ENCODE measurements around the gene RYK.
"Not testable (repeated sequence)": the region's sequence is repeated elsewhere in the genome, so short reads cannot be mapped to it uniquely, and the experiment has no call there.

RYK gene

DNA sequence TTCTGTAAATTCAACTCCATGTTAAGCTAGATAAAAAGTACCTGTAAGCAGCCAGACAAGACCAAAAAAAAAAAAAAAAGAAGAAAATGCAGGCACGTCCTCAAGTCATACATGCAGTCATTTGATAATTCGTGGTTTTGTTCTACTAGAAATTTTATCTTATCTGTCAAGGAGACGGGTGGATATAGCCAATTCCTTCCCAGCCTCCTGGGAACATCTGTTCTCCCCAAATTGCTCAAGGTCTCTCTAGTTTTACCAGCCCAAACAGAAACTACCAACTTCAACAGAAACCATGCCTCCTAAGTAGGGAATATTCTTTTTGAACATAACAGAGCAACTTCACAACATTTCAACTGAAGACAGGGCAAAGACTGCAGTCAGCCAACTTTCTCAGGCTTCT is 19.5 kb downstream of the RYK start:
- no peak overlapping the region for H3K27ac ChIP-seq (ENCODE audit: low read length)
- no peaks in the 10 kb centered on the region for H3K9me3 ChIP-seq (ENCODE audit: insufficient read depth, low read length, severe bottlenecking)
- peaks cover 91% of the 10 kb centered on the region for H3K79me2 ChIP-seq (ENCODE audit: insufficient read depth, low read length)
- DNase-seq (no peak), ATAC-seq (ENCODE audit: insufficient read depth, low read depth) (no peak)
- no peak overlapping the region for H2AFZ ChIP-seq (ENCODE audit: low read depth, low read length)
- peaks cover 67% of the 10 kb centered on the region for H4K20me1 ChIP-seq (ENCODE audit: insufficient read depth, low read length)
- no peak overlapping the region for H3K4me3 ChIP-seq (ENCODE audit: low read depth in 1 of 2, low read length in 2 of 2)
- no peak overlapping the region for H3K9ac ChIP-seq (ENCODE audit: low read depth, low read length)
- no peaks in the 10 kb centered on the region for H3K27me3 ChIP-seq (ENCODE audit: insufficient read depth, low read length, poor library complexity)
- no peak for TF ChIP-seq EZH2 (IDR thresholded peaks at IDR 0.05; ENCODE audit: borderline replicate concordance, low read depth, low read length, severe bottlenecking)
- peaks cover 10% of the 10 kb centered on the region for H3K4me1 ChIP-seq (ENCODE audit: insufficient read depth, low read length)
- no peaks in the 10 kb centered on the region for H3K36me3 ChIP-seq (ENCODE audit: insufficient read depth, low read length)
- no peak overlapping the region for H3K4me2 ChIP-seq (ENCODE audit: insufficient read depth, low read length)

GRCh38 chr3:134229038-134229437 is 21.6 kb downstream of the RYK start:
- Histone ChIP-seq H3K9me3 (ENCODE audit: insufficient read depth, low read length, severe bottlenecking) (no peaks in the 10 kb centered on the region), H3K79me2 (ENCODE audit: insufficient read depth, low read length) (peaks cover 91% of the 10 kb centered on the region), H2AFZ (ENCODE audit: low read depth, low read length) (no peak overlapping the region), H3K4me1 (ENCODE audit: insufficient read depth, low read length) (peaks cover 10% of the 10 kb centered on the region), H3K9ac (ENCODE audit: low read depth, low read length) (no peak overlapping the region), H4K20me1 (ENCODE audit: insufficient read depth, low read length) (peaks cover 62% of the 10 kb centered on the region), H3K4me3 (ENCODE audit: low read depth in 1 of 2, low read length in 2 of 2) (no peak overlapping the region), H3K4me2 (ENCODE audit: insufficient read depth, low read length) (no peak overlapping the region), H3K27me3 (ENCODE audit: insufficient read depth, low read length, poor library complexity) (no peaks in the 10 kb centered on the region), H3K36me3 (ENCODE audit: insufficient read depth, low read length) (no peaks in the 10 kb centered on the region), H3K27ac (ENCODE audit: low read length) (no peak overlapping the region)
- DNase-seq, result no peak
- no peak for ATAC-seq (ENCODE audit: insufficient read depth, low read depth)
- TF ChIP-seq CTCF (IDR thresholded peaks at IDR 0.05; ENCODE audit: borderline replicate concordance, extremely low read depth, low read length, poor library complexity, severe bottlenecking) (no peak), EZH2 (IDR thresholded peaks at IDR 0.05; ENCODE audit: borderline replicate concordance, low read depth, low read length, severe bottlenecking) (no peak)

- H3K79me2 ChIP-seq (ENCODE audit: insufficient read depth, low read length), result peaks cover 91% of the 10 kb centered on the region
- H3K4me2 ChIP-seq (ENCODE audit: insufficient read depth, low read length), result no peak overlapping the region
- ATAC-seq (ENCODE audit: insufficient read depth, low read depth) (no peak), DNase-seq (no peak)
- no peak for TF ChIP-seq EZH2 (IDR thresholded peaks at IDR 0.05; ENCODE audit: borderline replicate concordance, low read depth, low read length, severe bottlenecking)
- no peak for TF ChIP-seq CTCF (IDR thresholded peaks at IDR 0.05; ENCODE audit: borderline replicate concordance, extremely low read depth, low read length, poor library complexity, severe bottlenecking)
- no peak overlapping the region for H2AFZ ChIP-seq (ENCODE audit: low read depth, low read length)
- no peaks in the 10 kb centered on the region for H3K27me3 ChIP-seq (ENCODE audit: insufficient read depth, low read length, poor library complexity)
- H3K36me3 ChIP-seq (ENCODE audit: insufficient read depth, low read length), result no peaks in the 10 kb centered on the region
- no peak overlapping the region for H3K9ac ChIP-seq (ENCODE audit: low read depth, low read length)
- H3K9me3 ChIP-seq (ENCODE audit: insufficient read depth, low read length, severe bottlenecking), result no peaks in the 10 kb centered on the region
- H4K20me1 ChIP-seq (ENCODE audit: insufficient read depth, low read length), result peaks cover 63% of the 10 kb centered on the region
- peaks cover 10% of the 10 kb centered on the region for H3K4me1 ChIP-seq (ENCODE audit: insufficient read depth, low read length)
- no peak overlapping the region for H3K4me3 ChIP-seq (ENCODE audit: low read depth in 1 of 2, low read length in 2 of 2)
- no peak overlapping the region for H3K27ac ChIP-seq (ENCODE audit: low read length)
These were observed 22.2 kb downstream of the RYK start for GRCh38 chr3:134228479-134228878.

DNA sequence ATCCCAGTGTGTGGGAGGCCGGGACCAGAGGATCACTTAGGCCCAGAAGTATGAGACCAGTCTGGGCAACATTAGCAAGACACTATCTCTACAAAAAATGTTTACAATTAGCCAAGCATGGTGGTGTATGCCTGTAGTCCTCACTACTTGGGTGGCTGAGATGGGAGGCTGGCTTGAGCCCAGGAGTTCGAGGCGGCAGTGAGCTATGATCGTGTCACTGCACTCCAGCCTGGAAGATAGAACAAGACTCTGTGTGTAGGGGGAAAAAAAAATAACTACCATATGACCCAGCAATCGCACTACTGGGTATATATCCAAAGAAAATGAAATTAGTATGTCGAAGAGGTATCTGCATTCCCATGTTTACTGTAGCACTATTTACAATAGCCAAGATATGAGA is 22.6 kb downstream of the RYK start:
- no peaks in the 10 kb centered on the region for H3K9me3 ChIP-seq (ENCODE audit: insufficient read depth, low read length, severe bottlenecking)
- no peak overlapping the region for H2AFZ ChIP-seq (ENCODE audit: low read depth, low read length)
- H3K27ac ChIP-seq (ENCODE audit: low read length), result no peak overlapping the region
- H3K4me2 ChIP-seq (ENCODE audit: insufficient read depth, low read length), result no peak overlapping the region
- H3K79me2 ChIP-seq (ENCODE audit: insufficient read depth, low read length), result peaks cover 91% of the 10 kb centered on the region
- H4K20me1 ChIP-seq (ENCODE audit: insufficient read depth, low read length), result peaks cover 64% of the 10 kb centered on the region
- peaks cover 10% of the 10 kb centered on the region for H3K4me1 ChIP-seq (ENCODE audit: insufficient read depth, low read length)
- ATAC-seq (ENCODE audit: insufficient read depth, low read depth), result no peak
- no peak for TF ChIP-seq CTCF (IDR thresholded peaks at IDR 0.05; ENCODE audit: borderline replicate concordance, extremely low read depth, low read length, poor library complexity, severe bottlenecking)
- no peak for TF ChIP-seq EZH2 (IDR thresholded peaks at IDR 0.05; ENCODE audit: borderline replicate concordance, low read depth, low read length, severe bottlenecking)
- H3K9ac ChIP-seq (ENCODE audit: low read depth, low read length), result no peak overlapping the region
- DNase-seq, result no peak
- no peak overlapping the region for H3K4me3 ChIP-seq (ENCODE audit: low read depth in 1 of 2, low read length in 2 of 2)
- H3K27me3 ChIP-seq (ENCODE audit: insufficient read depth, low read length, poor library complexity), result no peaks in the 10 kb centered on the region
- no peaks in the 10 kb centered on the region for H3K36me3 ChIP-seq (ENCODE audit: insufficient read depth, low read length)

DNA sequence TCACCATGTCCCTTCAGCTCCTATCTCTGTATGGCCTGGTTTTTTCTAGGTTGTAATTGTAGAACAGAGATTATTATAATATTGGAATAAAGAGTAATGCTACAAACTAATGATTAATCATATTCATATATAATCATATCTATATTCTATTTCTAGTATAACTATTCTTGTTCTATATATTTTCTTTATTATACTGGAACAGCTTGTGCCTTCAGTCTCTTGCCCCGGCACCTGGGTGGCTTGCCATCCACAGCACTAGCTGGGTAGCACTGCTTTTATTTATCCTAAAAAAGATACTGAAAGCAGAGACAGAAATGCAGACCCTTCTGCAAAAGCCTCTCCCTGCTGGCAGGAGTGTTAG is 25.9 kb downstream of the RYK start:
- not testable (repeated sequence) for DNase-seq
- peaks cover 73% of the 10 kb centered on the region for H3K79me2 ChIP-seq (ENCODE audit: insufficient read depth, low read length)
- H4K20me1 ChIP-seq (ENCODE audit: insufficient read depth, low read length), result peaks cover 42% of the 10 kb centered on the region

More for the DNA sequence above, 25.9 kb downstream of the RYK start:
- not testable (repeated sequence) for H3K27ac ChIP-seq (ENCODE audit: low read length); H3K4me2 ChIP-seq (ENCODE audit: insufficient read depth, low read length); ATAC-seq (ENCODE audit: insufficient read depth, low read depth); H3K27me3 ChIP-seq (ENCODE audit: insufficient read depth, low read length, poor library complexity); H3K4me1 ChIP-seq (ENCODE audit: insufficient read depth, low read length); H3K4me3 ChIP-seq (ENCODE audit: low read depth in 1 of 2, low read length in 2 of 2); H3K9ac ChIP-seq (ENCODE audit: low read depth, low read length); H2AFZ ChIP-seq (ENCODE audit: low read depth, low read length); H3K9me3 ChIP-seq (ENCODE audit: insufficient read depth, low read length, severe bottlenecking); H3K36me3 ChIP-seq (ENCODE audit: insufficient read depth, low read length)
